ENCODE data around the gene ZBTB12.
"Not testable (repeated sequence)": the region's sequence is repeated elsewhere in the genome, so short reads cannot be mapped to it uniquely, and the experiment has no call there.

The ZBTB12 gene

GRCh38 chr6:31859923-31860322 lies 42.0 kb downstream of the ZBTB12 start:
- TF ChIP-seq, protein P1, sequence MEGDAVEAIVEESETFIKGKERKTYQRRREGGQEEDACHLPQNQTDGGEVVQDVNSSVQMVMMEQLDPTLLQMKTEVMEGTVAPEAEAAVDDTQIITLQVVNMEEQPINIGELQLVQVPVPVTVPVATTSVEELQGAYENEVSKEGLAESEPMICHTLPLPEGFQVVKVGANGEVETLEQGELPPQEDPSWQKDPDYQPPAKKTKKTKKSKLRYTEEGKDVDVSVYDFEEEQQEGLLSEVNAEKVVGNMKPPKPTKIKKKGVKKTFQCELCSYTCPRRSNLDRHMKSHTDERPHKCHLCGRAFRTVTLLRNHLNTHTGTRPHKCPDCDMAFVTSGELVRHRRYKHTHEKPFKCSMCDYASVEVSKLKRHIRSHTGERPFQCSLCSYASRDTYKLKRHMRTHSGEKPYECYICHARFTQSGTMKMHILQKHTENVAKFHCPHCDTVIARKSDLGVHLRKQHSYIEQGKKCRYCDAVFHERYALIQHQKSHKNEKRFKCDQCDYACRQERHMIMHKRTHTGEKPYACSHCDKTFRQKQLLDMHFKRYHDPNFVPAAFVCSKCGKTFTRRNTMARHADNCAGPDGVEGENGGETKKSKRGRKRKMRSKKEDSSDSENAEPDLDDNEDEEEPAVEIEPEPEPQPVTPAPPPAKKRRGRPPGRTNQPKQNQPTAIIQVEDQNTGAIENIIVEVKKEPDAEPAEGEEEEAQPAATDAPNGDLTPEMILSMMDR (IDR thresholded peaks at IDR 0.05; ENCODE audit: low read length), result no peak
- no peak for TF ChIP-seq EZH2 (IDR thresholded peaks at IDR 0.05; ENCODE audit: borderline replicate concordance, low read length)
- no peaks in the 10 kb centered on the region for H4K20me1 ChIP-seq (ENCODE audit: insufficient read depth, low read length)
- no peak overlapping the region for H3K27ac ChIP-seq (ENCODE audit: low read depth, low read length, poor library complexity, severe bottlenecking)
- H3K9me3 ChIP-seq (ENCODE audit: low read length), result no peaks in the 10 kb centered on the region
- H3K79me2 ChIP-seq (ENCODE audit: insufficient read depth, low read length), result no peaks in the 10 kb centered on the region
- H3K9ac ChIP-seq (ENCODE audit: low read length), result no peak overlapping the region
- no peak overlapping the region for H3K4me3 ChIP-seq (ENCODE audit: low read depth, low read length, poor library complexity, severe bottlenecking)
- H3K4me2 ChIP-seq (ENCODE audit: low read length), result no peak overlapping the region
- peaks cover 31% of the 10 kb centered on the region for H3K36me3 ChIP-seq (ENCODE audit: insufficient read depth, low read length)
- peaks cover 26% of the 10 kb centered on the region for H3K4me1 ChIP-seq (ENCODE audit: insufficient read depth, low read length, severe bottlenecking)
- no peaks in the 10 kb centered on the region for H3K27me3 ChIP-seq (ENCODE audit: insufficient read depth, low read length)
- H2AFZ ChIP-seq (ENCODE audit: low read length), result no peak overlapping the region
- H3F3A ChIP-seq (ENCODE audit: insufficient read depth, low read length), result no peaks in the 10 kb centered on the region
- H3K9me2 ChIP-seq (ENCODE audit: low read depth, low read length), result no peaks in the 10 kb centered on the region

- Histone ChIP-seq H3K9me2 (ENCODE audit: low read depth, low read length) (no peaks in the 10 kb centered on the region), H3K27ac (ENCODE audit: low read depth, low read length, poor library complexity, severe bottlenecking) (no peak overlapping the region), H3K27me3 (ENCODE audit: insufficient read depth, low read length) (no peaks in the 10 kb centered on the region), H3F3A (ENCODE audit: insufficient read depth, low read length) (no peaks in the 10 kb centered on the region), H3K4me1 (ENCODE audit: insufficient read depth, low read length, severe bottlenecking) (peaks cover 16% of the 10 kb centered on the region), H3K9me3 (ENCODE audit: low read length) (no peaks in the 10 kb centered on the region), H3K4me3 (ENCODE audit: low read depth, low read length, poor library complexity, severe bottlenecking) (no peak overlapping the region), H3K9ac (ENCODE audit: low read length) (no peak overlapping the region), H3K79me2 (ENCODE audit: insufficient read depth, low read length) (no peaks in the 10 kb centered on the region), H3K4me2 (ENCODE audit: low read length) (no peak overlapping the region), H4K20me1 (ENCODE audit: insufficient read depth, low read length) (no peaks in the 10 kb centered on the region), H3K36me3 (ENCODE audit: insufficient read depth, low read length) (peaks cover 31% of the 10 kb centered on the region), H2AFZ (ENCODE audit: low read length) (no peak overlapping the region)
- TF ChIP-seq, protein P1 (IDR thresholded peaks at IDR 0.05; ENCODE audit: low read length), result no peak
- no peak for TF ChIP-seq EZH2 (IDR thresholded peaks at IDR 0.05; ENCODE audit: borderline replicate concordance, low read length)
Observed at GRCh38 chr6:31858707-31859106, 43.2 kb downstream of the ZBTB12 start.

GRCh38 chr6:31857774-31858173 lies 44.1 kb downstream of the ZBTB12 start:
- H3K9me3 ChIP-seq (ENCODE audit: low read length), result not testable (repeated sequence)

GRCh38 chr6:31851980-31852718 lies 49.7 kb downstream of the ZBTB12 start:
- H3K27ac ChIP-seq (ENCODE audit: low read depth, low read length, poor library complexity, severe bottlenecking); H2AFZ ChIP-seq (ENCODE audit: low read length); H3K4me3 ChIP-seq (ENCODE audit: low read depth, low read length, poor library complexity, severe bottlenecking); H3K4me2 ChIP-seq (ENCODE audit: low read length); H3K4me1 ChIP-seq (ENCODE audit: insufficient read depth, low read length, severe bottlenecking); H3K9me3 ChIP-seq (ENCODE audit: low read length); H3K27me3 ChIP-seq (ENCODE audit: insufficient read depth, low read length); H3K9ac ChIP-seq (ENCODE audit: low read length); H3K36me3 ChIP-seq (ENCODE audit: insufficient read depth, low read length); H3F3A ChIP-seq (ENCODE audit: insufficient read depth, low read length); H4K20me1 ChIP-seq (ENCODE audit: insufficient read depth, low read length); H3K79me2 ChIP-seq (ENCODE audit: insufficient read depth, low read length); H3K9me2 ChIP-seq (ENCODE audit: low read depth, low read length): not testable (repeated sequence)

More at GRCh38 chr6:31857774-31858173, 44.1 kb downstream of the ZBTB12 start:
- H3K79me2 ChIP-seq (ENCODE audit: insufficient read depth, low read length); H3K9me2 ChIP-seq (ENCODE audit: low read depth, low read length); H3K27ac ChIP-seq (ENCODE audit: low read depth, low read length, poor library complexity, severe bottlenecking); H3K9ac ChIP-seq (ENCODE audit: low read length); H3K27me3 ChIP-seq (ENCODE audit: insufficient read depth, low read length); H3F3A ChIP-seq (ENCODE audit: insufficient read depth, low read length); H4K20me1 ChIP-seq (ENCODE audit: insufficient read depth, low read length); H2AFZ ChIP-seq (ENCODE audit: low read length); H3K4me2 ChIP-seq (ENCODE audit: low read length); H3K4me3 ChIP-seq (ENCODE audit: low read depth, low read length, poor library complexity, severe bottlenecking): not testable (repeated sequence)
- peaks cover 10% of the 10 kb centered on the region for H3K4me1 ChIP-seq (ENCODE audit: insufficient read depth, low read length, severe bottlenecking)
- peaks cover 31% of the 10 kb centered on the region for H3K36me3 ChIP-seq (ENCODE audit: insufficient read depth, low read length)

Measured in OCI-LY1 (cell line).